SK-N-SH (cell line): ENCODE measurements around the gene CPTP. TPM values are rescaled to one million over a fixed set of nuclear protein-coding genes. Genes with fewer than 3 reads are reported as not detected.

Experiments used
- CTCF ChIA-PET: fragments of 300-600, 350-600 bp; formaldehyde crosslinking; extraction: SDS; loops from one replicate; lab custom pipeline; 2021; lab: Yijun Ruan, JAX
- POLR2A ChIA-PET: fragments of 350-600 bp; sonication (Branson Sonifier 250); formaldehyde crosslinking; extraction: SDS; loops from one replicate; lab custom pipeline; 2020; ENCODE audit warnings: antibody characterized with exemption, inconsistent platforms; lab: Yijun Ruan, JAX
- DNase-seq: peaks from one replicate; pipeline ENCODE4 v3.0.0; 2012
- H2AFZ ChIP-seq: fragments of 200-600 bp; sonication (generic); 2 replicates; pipeline ENCODE4 v1.8.1; 2016; ENCODE audit warnings: antibody characterized with exemption, mild to moderate bottlenecking, low read depth
- H3F3A ChIP-seq: fragments of 200-600 bp; sonication (generic); replicated peaks from 2 replicates; pipeline ENCODE3; 2016; ENCODE audit warnings: antibody characterized with exemption, mild to moderate bottlenecking; ENCODE audit not compliant: insufficient read depth
- H3K27ac ChIP-seq, 2 experiments: fragments of 200-500 bp in 1 of 2; fragments of 200-600 bp in 1 of 2; sonication (Bioruptor generic) in 1 of 2; sonication (generic), shearing (Covaris generic) in 1 of 2; 2 replicates each; pipeline versions ENCODE4 v1.5.1 to v1.6.1; 2014 to 2016; ENCODE audit warnings: low read depth in 2 of 2, inconsistent platforms in 1 of 2, low read length in 1 of 2, mild to moderate bottlenecking in 1 of 2, mixed read lengths in 1 of 2
- H3K27me3 ChIP-seq: fragments of 200-600 bp; sonication (generic), shearing (Covaris generic); 2 replicates; pipeline ENCODE4 v1.6.1; 2016; ENCODE audit warnings: mixed run types; ENCODE audit not compliant: insufficient read depth
- H3K36me3 ChIP-seq, 2 experiments: fragments of 200-500 bp in 1 of 2; fragments of 200-600 bp in 1 of 2; sonication (Bioruptor generic) in 1 of 2; sonication (generic) in 1 of 2; replicated peaks in 1 of 2; 2 replicates each; pipeline versions ENCODE3 to v1.5.1; 2014 to 2016; ENCODE audit warnings: low read length in 1 of 2, mild to moderate bottlenecking in 1 of 2; ENCODE audit not compliant: insufficient read depth in 2 of 2, control insufficient read depth in 1 of 2
- H3K4me1 ChIP-seq, 2 experiments: fragments of 200-500 bp in 1 of 2; fragments of 200-600 bp in 1 of 2; sonication (Bioruptor generic) in 1 of 2; sonication (generic), shearing (Covaris generic) in 1 of 2; 2 replicates each; pipeline versions ENCODE4 v1.5.1 to v1.6.1; 2014 to 2016; ENCODE audit warnings: low read depth in 1 of 2, low read length in 1 of 2, mixed run types in 1 of 2; ENCODE audit not compliant: insufficient read depth in 2 of 2, control insufficient read depth in 1 of 2
- H3K4me2 ChIP-seq: fragments of 200-600 bp; sonication (generic), shearing (Covaris generic); 2 replicates; pipeline ENCODE4 v1.6.1; 2017; ENCODE audit warnings: mixed run types
- H3K4me3 ChIP-seq, 2 experiments: fragments of 200-500 bp in 1 of 2; fragments of 200-600 bp in 1 of 2; sonication (Bioruptor generic) in 1 of 2; sonication (generic), shearing (Covaris generic) in 1 of 2; 2 replicates each; pipeline versions ENCODE4 v1.5.1 to v1.8.1; 2014 to 2016; ENCODE audit warnings: low read depth in 2 of 2, inconsistent platforms in 1 of 2, low read length in 1 of 2, mild to moderate bottlenecking in 1 of 2, mixed read lengths in 1 of 2, moderate library complexity in 1 of 2
- H3K79me2 ChIP-seq: fragments of 200-600 bp; sonication (generic); 2 replicates; pipeline ENCODE4 v1.8.1; 2017; ENCODE audit warnings: mild to moderate bottlenecking; ENCODE audit not compliant: insufficient read depth
- H3K9ac ChIP-seq: fragments of 200-600 bp; sonication (generic); 2 replicates; pipeline ENCODE4 v1.6.1; 2017; ENCODE audit warnings: mixed run types
- H3K9me2 ChIP-seq: fragments of 200-600 bp; sonication (generic); 2 replicates; pipeline ENCODE4 v1.6.1; 2017; ENCODE audit warnings: mixed run types
- H3K9me3 ChIP-seq: fragments of 200-600 bp; sonication (generic); 2 replicates; pipeline ENCODE4 v1.6.1; 2017; ENCODE audit warnings: mixed run types, mild to moderate bottlenecking, moderate library complexity
- H4K20me1 ChIP-seq: fragments of 200-600 bp; sonication (generic); 2 replicates; pipeline ENCODE4 v1.6.1; 2017; ENCODE audit warnings: mild to moderate bottlenecking, mixed run types; ENCODE audit not compliant: insufficient read depth
- IRF3 ChIP-seq: fragments of 150-350 bp; IDR thresholded peaks from 2 replicates; pipeline ENCODE4 v1.6.1; 2016; ENCODE audit warnings: mild to moderate bottlenecking, low read depth, low read length
- ZBTB33 ChIP-seq: IDR thresholded peaks from 2 replicates; pipeline ENCODE4 v1.4.0; 2012; ENCODE audit warnings: low read depth, borderline replicate concordance
- WGBS: methylation state at CpG from one replicate; pipeline ENCODE4 v1.1.6; 2017; ENCODE audit warnings: low lambda C conversion rate; 5-methylcytosine and 5-hydroxymethylcytosine counted together
- polyA plus RNA-seq, 3 experiments: library from polyadenylated mRNA; depleted of rRNA; stranded (reverse); fragments of >200 nt; gene quantifications; 2 replicates each; pipeline ENCODE4 v1.2.3, GENCODE V29; 2012
- TF ChIP-seq, protein P1 (sequence below): IDR thresholded peaks from 2 replicates; pipeline ENCODE4; 2012
- TF ChIP-seq, protein P2 (sequence below): fragments of 150-350 bp; IDR thresholded peaks from 2 replicates; pipeline ENCODE4 v1.6.1; 2017; ENCODE audit warnings: antibody characterized with exemption, low read length, low read depth, borderline replicate concordance

The CPTP gene
- polyA plus RNA-seq, 1 of the 3 experiments (the other 2 are of a cell fraction): 13.4 TPM

DNA sequence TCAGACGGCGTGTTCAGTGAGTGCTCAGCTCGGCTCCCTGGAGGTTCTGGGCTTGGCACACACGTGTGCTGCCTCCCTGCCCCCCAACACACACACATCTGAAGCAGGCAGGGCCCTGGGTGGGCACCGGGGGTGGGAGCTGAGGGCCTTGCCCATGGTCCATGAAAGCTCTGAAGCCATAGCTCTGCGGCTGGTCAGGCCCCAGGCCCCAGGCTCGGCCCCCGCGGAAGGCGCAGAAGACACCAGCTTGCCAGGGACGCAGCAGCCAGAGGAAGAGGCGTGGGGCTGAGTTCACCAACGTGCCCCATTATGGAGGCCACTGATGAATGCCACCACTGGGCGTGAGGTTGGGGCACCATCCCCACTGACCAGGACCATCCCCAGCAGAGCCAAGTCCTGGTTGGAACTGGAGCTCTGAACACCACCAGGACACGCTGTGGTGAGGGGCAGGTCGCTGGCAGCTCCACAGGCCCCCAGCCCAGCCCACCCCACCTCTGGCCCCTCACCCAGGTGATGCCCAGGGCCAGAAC, 46.2 kb downstream of the CPTP start:
- POLR2A ChIA-PET: interaction anchor here (0.7 to 1.3 kb wide), 3 partner anchors 11 to 28 kb away, joined by 3 read pairs; partner anchors contain the start of gene CCNL2

More for the DNA sequence above, 46.2 kb downstream of the CPTP start:
- no peak overlapping the region for H3K9ac ChIP-seq
- peaks cover 0 to 8% of the 10 kb centered on the region in 2 experiments for H3K36me3 ChIP-seq
- no peak overlapping the region for H3K4me2 ChIP-seq
- H3K27ac ChIP-seq: no peak overlapping the region
- peaks cover 30% of the 10 kb centered on the region for H3K79me2 ChIP-seq
- WGBS: 73% methylated on average over 4 of the region's 16 CpGs
- H3K9me3 ChIP-seq: no peaks in the 10 kb centered on the region
- H2AFZ ChIP-seq: no peak overlapping the region
- TF ChIP-seq, protein P1, sequence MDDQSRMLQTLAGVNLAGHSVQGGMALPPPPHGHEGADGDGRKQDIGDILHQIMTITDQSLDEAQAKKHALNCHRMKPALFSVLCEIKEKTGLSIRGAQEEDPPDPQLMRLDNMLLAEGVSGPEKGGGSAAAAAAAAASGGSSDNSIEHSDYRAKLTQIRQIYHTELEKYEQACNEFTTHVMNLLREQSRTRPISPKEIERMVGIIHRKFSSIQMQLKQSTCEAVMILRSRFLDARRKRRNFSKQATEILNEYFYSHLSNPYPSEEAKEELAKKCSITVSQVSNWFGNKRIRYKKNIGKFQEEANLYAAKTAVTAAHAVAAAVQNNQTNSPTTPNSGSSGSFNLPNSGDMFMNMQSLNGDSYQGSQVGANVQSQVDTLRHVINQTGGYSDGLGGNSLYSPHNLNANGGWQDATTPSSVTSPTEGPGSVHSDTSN: 0 out of 2 replicates have a peak, but pooled peaks have one; percentile 12
- TF ChIP-seq IRF3 (no peak), ZBTB33 (no peak)
- TF ChIP-seq, protein P2, sequence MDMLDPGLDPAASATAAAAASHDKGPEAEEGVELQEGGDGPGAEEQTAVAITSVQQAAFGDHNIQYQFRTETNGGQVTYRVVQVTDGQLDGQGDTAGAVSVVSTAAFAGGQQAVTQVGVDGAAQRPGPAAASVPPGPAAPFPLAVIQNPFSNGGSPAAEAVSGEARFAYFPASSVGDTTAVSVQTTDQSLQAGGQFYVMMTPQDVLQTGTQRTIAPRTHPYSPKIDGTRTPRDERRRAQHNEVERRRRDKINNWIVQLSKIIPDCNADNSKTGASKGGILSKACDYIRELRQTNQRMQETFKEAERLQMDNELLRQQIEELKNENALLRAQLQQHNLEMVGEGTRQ: no peak
- no peaks in the 10 kb centered on the region for H3K9me2 ChIP-seq
- CTCF ChIA-PET: interaction anchor here (1.1 to 5.9 kb wide), 12 partner anchors 8 to 253 kb away, joined by 3 to 48 read pairs (median 5); partner anchors contain the start of genes CCNL2 and MXRA8
- H3K27me3 ChIP-seq: no peaks in the 10 kb centered on the region
- no peak overlapping the region for H3K4me3 ChIP-seq
- no peak for DNase-seq
- H3K4me1 ChIP-seq: peaks cover 0 to 23% of the 10 kb centered on the region in 2 experiments; a peak in 1 of 4 replicates
- H4K20me1 ChIP-seq: no peaks in the 10 kb centered on the region
- peaks cover 4% of the 10 kb centered on the region for H3F3A ChIP-seq
